GOT3 (cell line): ENCODE data around the gene DIPK1A.

Experiments used
- DNase-seq: peaks from one replicate; lab custom pipeline; 2025; ENCODE audit warnings: mixed read lengths; lab: John Stamatoyannopoulos, UW

Gene DIPK1A

DNA sequence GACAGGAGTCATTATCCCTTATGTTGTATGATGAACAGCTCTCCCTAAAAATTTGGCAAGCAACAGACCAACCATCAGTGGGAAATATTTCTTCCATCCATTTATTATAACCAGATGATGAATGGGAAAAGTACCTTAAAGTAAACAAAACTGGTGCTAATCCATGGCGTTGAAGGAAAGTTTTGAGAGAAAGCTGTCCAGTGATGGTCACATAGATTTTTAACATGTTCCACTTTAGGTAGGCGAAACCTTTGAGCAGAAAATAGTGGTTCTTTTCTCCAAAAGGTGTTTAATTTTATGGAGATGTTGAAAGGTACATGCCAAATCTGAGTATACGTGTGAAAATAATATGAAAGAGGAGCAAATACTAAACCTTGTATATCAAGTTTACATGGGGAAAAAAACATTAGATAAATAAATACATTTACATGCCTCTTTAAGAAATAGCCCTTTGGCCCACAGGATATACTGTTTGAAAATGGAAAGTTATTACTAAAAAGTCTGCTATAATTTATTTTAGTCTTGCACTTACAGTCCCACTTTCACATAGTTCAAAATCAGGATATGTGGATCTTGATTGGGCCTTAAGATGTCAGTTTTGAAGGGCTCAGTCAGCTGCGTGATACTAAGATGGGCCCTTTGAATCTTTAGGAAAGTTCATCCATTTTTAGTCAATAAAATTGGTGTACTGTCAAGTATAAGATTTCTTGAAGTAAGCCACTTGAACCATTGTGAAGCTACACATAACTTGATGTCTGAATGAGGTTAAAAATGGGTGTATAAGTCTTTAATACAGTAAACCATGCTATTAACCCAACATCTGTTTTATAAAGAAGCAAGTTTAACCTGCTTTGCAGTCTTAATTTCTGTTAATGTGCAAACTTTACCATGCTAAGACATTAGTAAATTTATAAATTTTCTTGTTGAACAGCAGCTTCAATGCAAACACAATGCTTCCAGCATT, 118.9 kb downstream of the DIPK1A start:
- DNase-seq: no peak

DNA sequence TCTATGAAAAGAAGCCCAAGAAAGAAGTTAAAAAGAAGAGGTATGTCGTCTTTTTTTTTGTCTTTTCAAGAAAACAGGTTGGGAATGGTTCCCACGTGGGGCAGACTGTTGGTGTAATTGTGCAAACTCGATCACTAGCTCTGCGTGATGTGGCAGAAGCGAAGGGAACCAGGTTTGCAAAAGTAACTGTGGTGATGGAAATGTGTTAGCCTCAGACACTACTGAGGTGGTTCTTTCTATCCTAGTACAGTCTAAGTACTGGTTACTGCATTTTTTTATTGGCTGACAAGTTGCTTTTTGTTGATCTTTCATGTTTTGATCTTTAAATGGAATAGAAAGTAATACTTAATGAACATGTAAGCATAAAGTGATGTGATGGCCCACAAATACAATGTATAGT, 120.7 kb downstream of the DIPK1A start:
- no peak for DNase-seq

DNA sequence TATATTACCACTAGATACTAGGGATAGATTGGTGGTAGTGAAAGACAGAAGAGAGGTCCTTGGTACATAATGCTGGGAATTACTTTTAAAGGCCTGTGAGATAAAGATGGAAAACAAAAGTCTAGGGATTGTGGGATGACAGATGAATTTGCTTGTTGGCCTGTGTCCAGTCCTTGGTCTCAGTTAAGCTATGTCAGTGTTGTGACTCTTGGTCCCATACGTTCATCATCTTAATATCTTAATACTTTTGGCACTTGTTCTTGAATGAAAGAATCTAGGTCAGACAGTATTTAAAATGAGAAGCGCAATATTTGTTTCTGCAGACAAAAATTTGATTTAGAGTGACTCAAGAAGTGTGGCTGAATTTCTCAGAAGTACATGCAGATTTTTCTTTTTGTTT, 121.8 kb downstream of the DIPK1A start:
- no peak for DNase-seq

DNA sequence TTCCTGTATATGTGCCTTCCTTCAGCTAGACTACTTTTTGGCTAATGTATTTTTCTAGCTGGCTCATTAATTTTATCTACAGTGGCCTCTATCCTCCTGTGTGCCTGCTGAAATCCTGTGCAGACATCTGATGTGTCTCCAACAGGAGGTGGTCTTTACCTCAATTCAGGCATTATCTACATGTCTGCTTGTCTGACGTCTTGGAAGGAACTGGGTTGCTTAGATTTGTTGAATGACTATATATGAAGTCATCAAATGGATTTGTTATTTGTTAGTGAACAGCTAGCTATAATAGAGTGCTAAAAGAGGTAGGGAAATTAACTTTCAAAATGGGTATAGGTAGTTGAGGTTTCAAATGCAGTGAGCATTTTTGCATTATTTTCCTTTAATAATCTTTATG, 122.7 kb downstream of the DIPK1A start:
- DNase-seq: no peak

DNA sequence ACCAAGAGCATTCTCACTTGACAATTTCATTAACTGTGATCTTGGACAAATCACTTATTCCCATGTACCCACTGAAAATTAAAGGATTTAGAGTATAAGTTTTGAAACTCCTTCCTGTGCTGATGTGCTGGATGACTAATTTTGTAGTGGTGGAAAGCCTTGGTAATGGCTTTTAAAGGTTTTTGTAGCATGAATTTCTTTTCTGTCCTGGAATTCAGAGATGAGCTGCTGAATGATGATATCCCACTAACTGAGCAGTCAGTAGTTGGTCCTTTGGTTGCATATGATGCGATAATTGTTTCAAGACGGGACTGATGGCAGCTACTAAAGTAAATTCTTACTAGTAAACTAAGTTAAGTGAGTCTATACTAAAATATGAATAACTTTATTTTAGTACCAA, 124.2 kb downstream of the DIPK1A start:
- no peak for DNase-seq

DNA sequence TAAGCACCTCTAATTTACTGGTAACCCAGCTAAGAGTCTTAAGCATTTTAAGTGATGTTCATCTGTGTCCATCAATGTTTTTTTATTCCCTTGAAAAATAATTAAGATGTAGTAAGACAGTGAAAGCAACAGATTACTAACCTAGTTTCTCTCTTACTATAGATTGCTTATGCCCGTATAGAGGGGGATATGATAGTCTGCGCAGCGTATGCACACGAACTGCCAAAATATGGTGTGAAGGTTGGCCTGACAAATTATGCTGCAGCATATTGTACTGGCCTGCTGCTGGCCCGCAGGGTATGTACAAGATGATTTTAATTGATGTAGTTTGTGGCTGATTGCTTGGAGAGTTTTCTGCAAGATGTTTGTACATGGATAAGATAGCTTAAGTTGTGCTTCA, 126.6 kb downstream of the DIPK1A start:
- no peak for DNase-seq

DNA sequence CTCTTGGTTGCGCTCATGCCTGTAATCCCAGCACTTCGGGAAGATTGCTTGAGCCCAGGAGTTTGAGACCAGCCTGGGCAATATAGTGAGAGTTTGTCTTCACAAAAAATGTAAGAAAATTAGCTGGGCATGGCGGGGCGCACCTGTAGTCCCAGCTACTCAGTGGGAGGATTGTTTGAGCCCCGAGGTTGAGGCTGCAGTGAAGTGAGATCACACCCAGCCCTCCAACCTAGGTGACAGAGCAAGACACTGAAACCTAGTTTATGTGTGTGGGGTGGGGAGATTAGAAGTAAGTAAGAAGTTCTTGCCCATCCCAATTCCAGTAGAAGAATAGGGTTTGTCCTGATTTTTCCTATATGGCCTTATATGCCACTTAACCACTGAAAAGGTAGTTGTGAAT, 127.4 kb downstream of the DIPK1A start:
- DNase-seq: no peak

DNA sequence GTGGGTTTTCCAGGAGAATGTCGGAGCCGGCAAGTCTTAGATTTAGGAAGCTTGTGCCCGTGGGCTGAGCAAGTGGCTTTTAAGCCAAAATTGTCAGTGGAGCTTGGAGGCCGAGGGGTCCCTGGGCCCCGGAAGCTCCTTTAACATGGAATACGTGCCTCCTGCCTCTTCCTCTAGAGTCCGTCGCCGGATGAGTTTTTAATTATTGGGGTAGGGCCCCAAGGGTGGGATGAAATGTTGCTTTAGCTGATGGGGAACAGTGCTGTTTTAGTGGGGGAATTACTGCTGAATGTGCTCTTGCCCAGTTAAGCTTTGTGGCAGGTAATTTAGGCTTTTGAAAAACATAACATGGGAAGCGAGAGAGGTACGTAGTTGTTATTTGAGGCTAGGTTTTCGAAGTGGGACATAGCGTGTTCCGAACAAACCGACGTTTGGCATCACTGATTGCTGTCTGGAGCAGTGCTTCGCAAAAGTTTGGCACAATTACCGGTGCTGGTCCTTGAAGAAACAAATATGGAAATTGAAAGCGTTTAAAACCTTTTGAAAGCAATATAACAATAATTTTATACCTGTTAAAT, 128.6 kb downstream of the DIPK1A start:
- DNase-seq: no peak

DNA sequence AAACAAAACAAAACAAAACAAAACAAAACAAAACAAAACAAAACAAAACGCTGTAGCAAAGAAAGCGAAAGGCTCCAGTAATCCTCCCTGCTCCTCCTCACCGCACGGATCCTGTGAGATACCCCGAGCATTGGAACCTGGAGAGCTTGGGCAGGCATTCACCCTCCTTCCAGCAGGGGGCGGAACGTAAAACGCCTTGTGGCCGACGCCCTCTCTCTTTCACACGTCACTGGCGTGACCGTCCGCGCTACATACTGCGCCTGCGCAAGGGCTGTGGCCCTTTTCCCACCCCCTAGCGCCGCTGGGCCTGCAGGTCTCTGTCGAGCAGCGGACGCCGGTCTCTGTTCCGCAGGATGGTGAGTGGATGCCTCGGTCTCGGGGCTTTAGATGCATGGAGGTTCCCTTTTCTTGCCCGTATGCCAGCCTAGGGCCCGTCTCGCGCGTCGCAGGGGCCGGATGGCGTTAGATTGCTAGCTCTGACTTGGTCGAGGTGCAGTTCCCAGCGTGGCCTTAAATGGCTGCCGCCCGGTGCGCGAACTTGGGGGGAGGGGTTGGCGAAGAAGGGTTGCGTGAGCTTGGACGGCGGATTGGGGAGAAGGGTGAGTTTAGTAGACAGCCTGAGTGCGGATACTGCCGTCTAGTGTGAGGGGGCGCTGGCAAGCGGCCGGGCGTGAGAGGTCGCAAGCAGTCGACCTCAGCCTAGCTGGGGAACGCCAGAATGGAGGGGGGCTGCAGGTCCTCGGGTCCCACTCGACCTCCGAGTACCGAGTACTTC, 129.3 kb downstream of the DIPK1A start, which contains the start of gene RPL5:
Gene RPL5 (plus strand): TSS at position 279 of the 775 bp plus-strand sequence. CDS start 75 bp downstream, at position 354.
- peak; percentile 57 for DNase-seq

DNA sequence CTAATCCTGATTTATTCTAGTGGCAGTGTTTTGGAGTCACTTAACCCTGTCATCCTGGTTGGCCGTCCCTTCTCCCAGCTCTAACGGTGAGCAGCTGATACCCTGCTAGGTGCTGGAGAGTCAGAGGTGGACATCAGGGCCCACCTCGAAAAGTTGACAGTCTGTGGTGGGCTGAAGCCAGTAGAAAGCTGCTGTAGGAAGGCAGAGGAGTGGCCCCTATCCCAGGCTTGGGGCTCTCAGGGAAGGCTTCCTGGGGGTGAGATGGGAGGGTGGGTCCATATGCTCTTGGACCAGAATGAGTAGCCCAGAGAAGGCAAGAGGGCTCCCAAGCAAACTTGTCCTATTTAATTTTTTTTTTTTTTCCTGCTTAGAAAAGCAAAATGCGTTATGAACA, 129.9 kb downstream of the DIPK1A start:
- DNase-seq: no peak

DNA sequence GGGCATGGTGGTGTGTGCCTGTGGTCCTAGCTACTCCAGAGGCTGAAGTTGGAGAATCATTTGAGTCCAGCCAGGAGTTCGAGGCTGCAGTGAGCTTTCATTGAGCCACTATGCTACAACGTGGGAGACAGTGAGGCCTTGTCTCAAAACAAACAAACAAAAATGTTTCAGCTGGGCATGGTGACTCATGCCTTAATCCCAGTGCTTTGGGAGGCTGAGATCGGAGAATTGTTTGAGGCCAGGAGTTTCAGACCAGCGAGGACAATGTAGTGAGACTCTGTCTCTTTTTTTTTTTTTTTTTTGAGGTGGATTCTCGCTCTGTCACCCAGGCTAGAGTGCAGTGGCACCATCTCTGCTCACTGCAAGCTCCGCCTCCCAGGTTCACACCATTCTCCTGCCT, 134.5 kb downstream of the DIPK1A start:
- no peak for DNase-seq

DNA sequence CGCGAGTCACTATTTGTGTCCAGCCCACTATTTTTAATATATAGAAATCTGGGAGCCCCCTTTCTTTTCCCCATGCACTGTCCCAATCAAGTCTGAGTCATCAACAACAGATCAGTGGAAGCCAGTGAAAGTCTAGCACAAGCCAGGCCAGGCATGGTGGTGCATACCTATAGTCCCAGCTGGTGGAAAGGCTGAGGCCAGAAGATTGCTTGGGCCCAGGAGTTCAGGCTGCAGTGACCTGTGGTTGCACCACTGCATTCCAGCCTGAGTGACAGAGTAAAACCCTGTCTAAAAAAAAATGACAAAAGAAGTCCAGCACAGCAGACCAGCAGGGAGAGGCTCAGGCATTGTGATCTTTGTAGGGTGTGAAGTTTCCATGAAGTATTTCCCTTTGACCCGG, 138.4 kb downstream of the DIPK1A start:
- no peak for DNase-seq

DNA sequence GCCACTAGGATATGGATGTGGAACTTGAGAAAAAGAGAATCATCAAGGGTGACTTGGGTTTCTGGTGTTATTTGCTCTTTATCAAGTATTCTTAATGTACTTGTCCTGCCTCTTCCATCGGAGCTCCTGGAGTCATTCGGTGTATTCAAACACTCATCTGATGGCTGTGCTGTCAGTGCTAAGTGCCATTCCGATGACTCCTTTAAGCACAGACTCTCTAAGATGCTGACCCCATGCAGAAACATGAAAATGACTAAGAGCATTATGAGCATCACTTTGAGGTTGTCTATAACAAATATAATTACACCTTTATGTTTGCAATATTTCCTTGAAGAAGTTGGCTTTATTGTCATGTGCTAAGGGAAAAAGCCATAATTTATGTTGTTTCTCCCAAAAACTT, 140.7 kb downstream of the DIPK1A start:
- DNase-seq: no peak

DNA sequence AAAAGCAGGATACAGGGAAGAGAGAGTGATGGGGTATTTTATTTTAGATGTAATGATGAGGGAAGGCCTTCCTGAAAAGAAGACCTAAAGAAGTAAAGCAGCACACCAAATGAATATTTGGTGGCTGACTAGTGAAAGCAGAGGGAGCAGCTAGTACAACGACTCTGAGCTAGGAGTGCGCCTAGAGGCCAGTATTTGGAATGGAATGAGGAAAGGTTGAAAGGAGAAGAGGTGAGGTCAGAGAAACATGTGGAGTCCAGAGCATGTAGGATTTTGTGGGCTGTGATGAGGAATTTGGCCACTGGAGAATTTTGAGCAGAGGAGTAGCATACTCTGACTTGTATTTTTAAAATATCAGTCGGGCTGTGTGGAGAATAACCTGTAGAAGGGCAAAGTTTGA, 141.2 kb downstream of the DIPK1A start:
- no peak for DNase-seq

DNA sequence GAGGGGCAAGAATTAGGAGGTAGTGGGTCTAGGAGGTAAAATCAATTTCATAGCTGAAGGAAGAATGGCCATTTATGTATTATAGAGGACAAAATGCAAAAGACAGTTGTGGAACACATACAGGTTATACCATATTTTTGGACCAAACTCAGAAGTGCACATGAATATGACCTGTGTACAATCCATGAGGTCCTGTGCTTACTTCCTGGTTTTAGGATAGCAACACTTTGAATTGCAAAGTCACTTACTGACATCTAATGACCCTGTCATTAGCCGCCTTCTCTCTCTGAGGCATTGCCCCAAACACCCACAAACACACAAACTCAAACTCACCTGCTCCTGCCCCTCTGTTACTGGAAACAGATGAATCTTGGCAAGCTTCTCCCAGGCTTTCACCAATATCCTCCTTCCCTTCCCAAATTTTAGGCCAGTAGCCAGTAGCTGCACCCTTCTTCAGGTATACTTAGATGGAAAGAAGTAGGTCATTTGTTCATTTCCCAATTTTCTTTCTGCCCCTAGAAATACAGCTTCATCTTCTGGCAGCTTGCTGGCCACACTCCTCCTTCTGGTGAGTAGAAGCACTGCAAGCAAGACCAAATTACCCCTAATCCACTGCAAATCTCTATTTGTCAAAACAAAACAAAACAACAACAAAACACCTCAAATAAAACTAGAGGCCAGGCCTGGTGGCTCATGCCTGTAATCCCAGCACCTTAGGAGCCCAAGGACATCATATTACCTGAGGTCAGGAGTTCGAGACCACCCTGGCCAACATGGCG, 143.1 kb downstream of the DIPK1A start:
- DNase-seq: no peak

DNA sequence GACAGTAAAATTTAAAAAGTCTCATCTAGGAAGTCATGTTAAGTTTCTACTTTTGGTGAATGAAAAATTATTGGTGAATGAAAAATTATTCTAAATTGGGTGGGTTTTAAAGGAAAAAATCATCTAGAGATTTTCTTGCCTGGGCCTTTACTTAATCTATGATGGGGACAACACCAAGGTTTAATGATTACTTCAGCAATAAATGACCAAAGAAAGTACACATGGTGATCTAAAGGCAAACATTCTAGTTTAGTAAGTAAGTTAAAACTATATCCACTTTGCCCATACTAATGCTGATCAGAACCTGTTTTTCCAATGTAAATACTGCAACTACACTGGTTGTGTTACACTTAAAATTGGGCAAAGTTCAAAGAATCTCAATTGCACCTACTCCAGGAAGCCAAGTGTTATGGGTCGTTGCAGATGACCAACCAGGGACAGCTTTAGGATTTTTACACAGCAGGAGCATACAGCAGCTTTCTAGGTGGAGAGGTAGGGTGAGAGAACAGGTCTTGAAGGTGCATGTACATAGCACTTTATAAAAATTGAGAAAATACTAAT, 144.0 kb downstream of the DIPK1A start:
- DNase-seq: no peak

DNA sequence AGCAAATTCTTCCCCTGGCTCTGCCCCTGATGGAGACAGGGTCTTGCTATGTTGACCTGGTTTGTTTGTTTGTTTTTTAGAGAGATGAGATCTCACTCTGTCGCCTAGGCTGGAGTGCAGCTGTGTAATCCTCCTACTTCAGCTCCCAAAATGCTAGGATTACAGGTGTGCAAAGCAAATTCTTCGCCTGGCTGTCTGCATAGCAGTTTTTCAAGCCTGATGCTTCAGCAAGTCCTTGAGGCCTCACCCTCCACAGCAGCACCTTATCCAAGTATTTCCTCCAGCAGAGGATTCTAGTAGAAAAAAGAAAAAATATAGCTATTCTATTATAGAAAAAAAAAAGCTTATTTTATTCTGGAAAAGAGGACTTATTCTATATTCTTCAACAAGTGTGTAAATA, 144.5 kb downstream of the DIPK1A start:
- no peak for DNase-seq

DNA sequence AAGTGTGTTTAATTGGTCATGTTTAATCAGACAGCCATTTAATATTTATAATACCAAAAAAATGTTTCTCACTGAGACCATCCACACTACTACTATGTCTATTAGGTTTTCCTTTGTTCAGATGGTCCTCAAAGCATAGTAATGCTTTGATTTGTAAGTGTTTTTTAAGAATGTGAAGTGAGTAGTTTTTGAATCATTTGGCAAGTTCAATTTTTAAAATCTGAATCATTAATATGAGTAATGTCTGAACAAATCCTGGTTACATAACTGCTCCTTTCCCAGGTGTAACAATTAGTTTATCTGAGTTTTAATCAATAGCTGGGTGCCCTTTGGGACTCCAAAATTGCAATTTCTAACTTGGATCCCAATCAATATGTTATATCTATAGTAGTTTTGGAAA, 152.9 kb downstream of the DIPK1A start:
- no peak for DNase-seq

DNA sequence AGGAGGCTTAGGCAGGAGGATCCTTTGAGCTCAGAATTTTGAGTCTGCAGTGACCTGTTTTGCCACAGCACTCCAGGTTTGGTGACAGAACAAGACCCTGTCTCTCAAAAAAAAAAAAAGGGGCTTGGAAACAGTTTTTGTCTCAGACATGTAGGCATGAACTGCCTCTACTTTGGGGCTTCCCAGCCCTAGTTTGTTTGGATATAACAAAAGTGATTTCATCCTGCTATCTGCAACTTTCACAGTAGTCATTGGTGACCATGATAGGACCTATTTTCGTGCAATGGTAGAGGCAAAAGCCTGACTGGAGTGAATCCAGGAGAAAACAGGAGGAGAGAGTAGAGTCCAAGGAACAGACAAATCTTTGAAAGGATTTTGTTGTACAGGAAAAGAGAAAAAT, 156.0 kb downstream of the DIPK1A start:
- no peak for DNase-seq

DNA sequence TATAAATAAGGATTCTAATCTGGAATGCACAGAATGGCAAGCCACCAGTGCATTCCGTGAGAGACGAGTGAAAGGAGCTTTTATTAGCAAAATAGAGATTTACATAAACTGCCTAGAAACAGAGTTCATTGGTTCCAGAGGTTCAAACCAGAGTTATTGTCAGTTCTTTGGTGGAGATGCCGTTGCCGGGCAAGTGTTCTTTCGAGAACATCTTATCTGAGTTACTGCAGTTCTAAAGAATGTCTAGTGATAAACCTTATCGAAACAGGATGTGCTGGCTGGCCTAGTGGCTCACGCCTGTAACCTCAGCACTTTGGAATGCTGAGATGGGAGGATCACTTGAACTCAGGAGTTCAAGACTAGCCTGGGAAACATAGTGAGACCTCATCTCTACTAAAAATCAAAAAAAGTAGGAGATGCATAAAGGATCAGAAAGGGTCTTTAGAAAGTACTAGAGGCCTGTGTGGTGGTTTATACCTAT, 156.5 kb downstream of the DIPK1A start:
- DNase-seq: no peak

DNA sequence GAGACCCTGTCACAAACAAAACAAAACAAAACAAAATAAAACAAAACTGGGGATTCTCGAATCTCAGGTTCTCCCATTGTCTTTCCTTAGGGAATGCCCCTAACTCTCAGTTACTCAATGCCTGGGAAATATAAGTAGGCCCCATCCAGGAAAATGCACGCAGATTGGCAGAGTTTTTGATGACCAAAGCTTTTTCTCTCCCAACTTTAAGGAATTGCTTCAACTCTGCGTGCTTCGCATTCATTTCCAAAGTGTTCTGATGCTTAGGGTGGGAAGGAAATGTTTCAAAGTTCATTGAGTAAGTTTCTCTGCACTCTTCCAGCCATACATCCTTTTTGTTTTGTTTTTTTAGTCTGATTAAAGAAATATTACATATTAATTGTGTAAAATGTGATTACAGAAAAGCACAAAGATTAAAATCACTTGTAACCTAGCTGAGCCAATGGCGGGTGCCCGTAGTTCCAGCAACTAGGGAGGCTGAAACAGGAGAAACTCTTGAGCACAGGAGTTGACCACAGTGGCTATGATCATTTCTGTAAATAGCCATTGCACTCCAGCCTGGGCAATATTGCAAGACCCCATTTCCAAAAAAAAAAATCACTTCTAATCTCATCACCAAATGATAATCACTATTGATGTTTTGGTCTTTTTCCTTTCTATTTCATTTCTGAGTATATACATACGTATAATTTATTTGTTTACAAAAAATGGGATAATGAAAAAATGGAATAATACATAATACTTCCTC, 157.9 kb downstream of the DIPK1A start:
- DNase-seq: no peak
